K562 (cell line): ENCODE data around the gene CPZ. TPM values are rescaled to one million over a fixed set of nuclear protein-coding genes. Genes with fewer than 3 reads are reported as not detected.

Experiments used
- ATF2 ChIP-seq: sonication (generic); formaldehyde crosslinking; IDR thresholded peaks from 2 replicates; pipeline ENCODE4 v1.8.1; 2022; ENCODE audit warnings: missing genetic modification reagents
- CHD2 ChIP-seq: IDR thresholded peaks from 2 replicates; pipeline ENCODE4 v1.6.1; 2011; ENCODE audit warnings: low read depth, low read length
- HNRNPLL ChIP-seq: fragments of 200-400 bp; formaldehyde crosslinking; IDR thresholded peaks from 2 replicates; pipeline ENCODE4 v1.6.1; 2017; ENCODE audit warnings: low read length, low read depth, mild to moderate bottlenecking; ENCODE audit not compliant: poor library complexity, severe bottlenecking
- MAX ChIP-seq: sonication (generic); formaldehyde crosslinking; IDR thresholded peaks from 2 replicates; pipeline ENCODE4 v1.9.0; 2022; ENCODE audit warnings: mild to moderate bottlenecking, missing genetic modification reagents
- MYBL2 ChIP-seq, 2 experiments: fragments of 450-650 bp in 1 of 2; sonication (generic) in 1 of 2; formaldehyde crosslinking in 1 of 2; IDR thresholded peaks; 2 replicates each; pipeline versions ENCODE4 v1.6.1 to v1.8.1; 2017 to 2022; ENCODE audit warnings: borderline replicate concordance in 1 of 2, inconsistent platforms in 1 of 2, low read depth in 1 of 2, mild to moderate bottlenecking in 1 of 2, missing genetic modification reagents in 1 of 2, moderate library complexity in 1 of 2
- PCBP1 ChIP-seq: fragments of 200-400 bp; formaldehyde crosslinking; IDR thresholded peaks from 2 replicates; pipeline ENCODE4 v1.6.1; 2018; ENCODE audit warnings: mild to moderate bottlenecking, low read depth, low read length; ENCODE audit not compliant: poor library complexity, severe bottlenecking
- RB1 ChIP-seq: fragments of 450-650 bp; IDR thresholded peaks from 2 replicates; pipeline ENCODE4 v1.6.1; 2017; ENCODE audit warnings: low read depth, mild to moderate bottlenecking
- RUNX1 ChIP-seq: sonication (generic); IDR thresholded peaks from 2 replicates; pipeline ENCODE4 v1.6.1; 2016; ENCODE audit warnings: antibody characterized with exemption, low read depth
- TGIF2 ChIP-seq: sonication (generic); formaldehyde crosslinking; IDR thresholded peaks from 2 replicates; pipeline ENCODE4 v1.8.1; 2022; ENCODE audit warnings: mild to moderate bottlenecking, missing genetic modification reagents, moderate library complexity
- ZBTB33 ChIP-seq: sonication (generic); formaldehyde crosslinking; IDR thresholded peaks from 2 replicates; pipeline ENCODE4 v1.8.1; 2023; ENCODE audit warnings: mild to moderate bottlenecking, missing genetic modification reagents
- ZBTB5 ChIP-seq: fragments of 450-650 bp; IDR thresholded peaks from 2 replicates; pipeline ENCODE4 v1.6.1; 2017; ENCODE audit warnings: antibody characterized with exemption
- ZNF165 ChIP-seq: fragments of 250-450 bp; sonication (Bioruptor Pico); IDR thresholded peaks from 2 replicates; pipeline ENCODE4 v1.4.0; 2020; ENCODE audit warnings: borderline replicate concordance
- polyA plus RNA-seq, 8 experiments: library from polyadenylated mRNA; depleted of rRNA in 4 of 8; stranded (reverse) in 5 of 8; unstranded in 3 of 8; fragments of >200 nt; fragmentation: Nextera tagmentation in 2 of 8; fragmentation: Illumina TruSeq in 1 of 8; extraction: Ambion mirVana in 2 of 8; extraction: Trizol in 1 of 8; gene quantifications; 2 replicates each; pipeline versions ENCODE4 v1.2.1 to v1.2.3, GENCODE V29; 2011 to 2014; ENCODE audit warnings: inconsistent platforms in 1 of 8, missing spikeins in 1 of 8
- total RNA-seq, 7 experiments: library from RNA; depleted of rRNA in 6 of 7; stranded (reverse); fragments of >200 nt in 6 of 7; fragmentation: Illumina TruSeq in 2 of 7; extraction: Trizol in 2 of 7; gene quantifications; 2 replicates each; pipeline versions ENCODE4 v1.2.1 to v1.2.3, GENCODE V29; 2011 to 2021; ENCODE audit warnings: low replicate concordance in 1 of 7

Gene CPZ
- total and polyA plus RNA-seq, 9 of the 15 experiments (the other 6 are each of a cell fraction or from before 2014, with no cell fraction given), result 0.06 to 2.2 (median 1.2) TPM; not detected in 1

GRCh38 chr4:8580321-8581093, 12.1 kb upstream of the CPZ start, which contains the start of gene GPR78 (continued):
- TF ChIP-seq ATF2 (CRISPR knock-in tag), result no peak
- peak; percentile 79; the same call in 1 of the 2 replicates for TF ChIP-seq TGIF2 (CRISPR knock-in tag)
- no peak for TF ChIP-seq MYBL2 (IDR thresholded peaks at IDR 0.05; ENCODE audit: low read depth)
- TF ChIP-seq MYBL2 (CRISPR knock-in tag; IDR thresholded peaks at IDR 0.05; ENCODE audit: borderline replicate concordance), result no peak
- TF ChIP-seq RB1, result peak; percentile 31; the same call in 1 of the 2 replicates
- no peak for TF ChIP-seq RUNX1
- TF ChIP-seq ZNF165 (CRISPR knock-in tag), result no peak
- no peak for TF ChIP-seq ZBTB5
- TF ChIP-seq CHD2, result no peak
- TF ChIP-seq ZBTB33, result peak; percentile 88
- peak; percentile 59 for TF ChIP-seq HNRNPLL
- TF ChIP-seq MAX (CRISPR knock-in tag), result peak; percentile 41
- peak; percentile 16 for TF ChIP-seq PCBP1
